Measurements from ENCODE around the gene SHC4. TPM values are rescaled to one million over a fixed set of nuclear protein-coding genes. Genes with fewer than 3 reads are reported as not detected.

The SHC4 gene
- polyA plus RNA-seq, 3 donors: 0.09 TPM; not detected in 2

DNA sequence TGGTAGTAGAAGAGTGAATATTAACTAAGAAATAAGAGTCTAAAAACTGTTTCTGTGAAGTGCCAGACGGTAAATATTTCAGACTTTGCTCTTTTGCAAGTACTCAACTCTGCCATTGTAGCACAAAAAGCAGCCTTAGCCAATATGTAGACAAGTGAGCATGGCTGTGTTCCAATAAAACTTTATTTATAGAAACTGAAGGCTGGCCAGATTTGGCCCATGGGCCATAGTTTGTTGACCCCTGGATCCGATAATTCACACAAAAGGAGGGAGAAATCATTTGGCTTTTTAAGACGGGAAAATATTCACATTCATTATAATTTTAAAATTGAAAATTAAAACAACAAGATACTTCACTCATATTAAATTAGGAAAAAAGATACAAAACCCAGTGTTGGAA is 70.4 kb downstream of the SHC4 start:
- no peak for DNase-seq
- no peak overlapping the region for H3K27ac Mint-ChIP-seq
- intact Hi-C loops (cut with micrococcal nuclease): no loop called here
- no peak overlapping the region for H3K4me3 Mint-ChIP-seq
- no peak overlapping the region for H2AFZ ChIP-seq (ENCODE audit: insufficient read depth, low read depth, low read length, poor library complexity, severe bottlenecking)
- H3K79me2 ChIP-seq (ENCODE audit: insufficient read depth, low read length): no peaks in the 10 kb centered on the region
- no peaks in the 10 kb centered on the region for H4K20me1 ChIP-seq (ENCODE audit: insufficient read depth, low read length)
- no peaks in the 10 kb centered on the region for H3K9me3 ChIP-seq (replicated peaks in 1 of 2; ENCODE audit: control insufficient read depth in 1 of 2, insufficient read depth in 1 of 2, low read length in 2 of 2)
- H3K27me3 Mint-ChIP-seq (ENCODE audit: low read depth in 3 of 3): peaks cover 5 to 25% (median 12%) of the 10 kb centered on the region in 3 donors
- H3K27ac ChIP-seq (ENCODE audit: low read depth in 1 of 2, low read length in 2 of 2): no peak overlapping the region
- no peak overlapping the region for H3K4me2 ChIP-seq (replicated peaks; ENCODE audit: extremely low read depth, low read length, poor library complexity, severe bottlenecking)
- H3K4me1 Mint-ChIP-seq: peaks cover 3% of the 10 kb centered on the region
- no CpG with 5 or more reads among the region's 3 CpGs for WGBS (ENCODE audit: insufficient coverage)
- H3K4me1 ChIP-seq (ENCODE audit: control insufficient read depth in 1 of 2, insufficient read depth in 2 of 2, low read length in 2 of 2): no peaks in the 10 kb centered on the region
- TF ChIP-seq, protein P1, sequence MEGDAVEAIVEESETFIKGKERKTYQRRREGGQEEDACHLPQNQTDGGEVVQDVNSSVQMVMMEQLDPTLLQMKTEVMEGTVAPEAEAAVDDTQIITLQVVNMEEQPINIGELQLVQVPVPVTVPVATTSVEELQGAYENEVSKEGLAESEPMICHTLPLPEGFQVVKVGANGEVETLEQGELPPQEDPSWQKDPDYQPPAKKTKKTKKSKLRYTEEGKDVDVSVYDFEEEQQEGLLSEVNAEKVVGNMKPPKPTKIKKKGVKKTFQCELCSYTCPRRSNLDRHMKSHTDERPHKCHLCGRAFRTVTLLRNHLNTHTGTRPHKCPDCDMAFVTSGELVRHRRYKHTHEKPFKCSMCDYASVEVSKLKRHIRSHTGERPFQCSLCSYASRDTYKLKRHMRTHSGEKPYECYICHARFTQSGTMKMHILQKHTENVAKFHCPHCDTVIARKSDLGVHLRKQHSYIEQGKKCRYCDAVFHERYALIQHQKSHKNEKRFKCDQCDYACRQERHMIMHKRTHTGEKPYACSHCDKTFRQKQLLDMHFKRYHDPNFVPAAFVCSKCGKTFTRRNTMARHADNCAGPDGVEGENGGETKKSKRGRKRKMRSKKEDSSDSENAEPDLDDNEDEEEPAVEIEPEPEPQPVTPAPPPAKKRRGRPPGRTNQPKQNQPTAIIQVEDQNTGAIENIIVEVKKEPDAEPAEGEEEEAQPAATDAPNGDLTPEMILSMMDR (IDR thresholded peaks at IDR 0.05): no peak
- H3K27me3 ChIP-seq (ENCODE audit: control insufficient read depth in 2 of 2, insufficient read depth in 2 of 2, low read length in 2 of 2): peaks cover 0 to 1% of the 10 kb centered on the region in 2 donors
- no peak overlapping the region for H3K4me3 ChIP-seq (replicated peaks in 1 of 3; ENCODE audit: low read depth in 2 of 3, low read length in 3 of 3)
- H3K9ac ChIP-seq (ENCODE audit: insufficient read depth, low read length, poor library complexity, severe bottlenecking): no peak overlapping the region
- H3K36me3 Mint-ChIP-seq: no peaks in the 10 kb centered on the region
- H3K36me3 ChIP-seq (replicated peaks in 1 of 2; ENCODE audit: control insufficient read depth in 1 of 2, insufficient read depth in 2 of 2, low read length in 2 of 2): no peaks in the 10 kb centered on the region
- peaks cover 0 to 1% (median 0%) of the 10 kb centered on the region in 7 donors for H3K9me3 Mint-ChIP-seq

DNA sequence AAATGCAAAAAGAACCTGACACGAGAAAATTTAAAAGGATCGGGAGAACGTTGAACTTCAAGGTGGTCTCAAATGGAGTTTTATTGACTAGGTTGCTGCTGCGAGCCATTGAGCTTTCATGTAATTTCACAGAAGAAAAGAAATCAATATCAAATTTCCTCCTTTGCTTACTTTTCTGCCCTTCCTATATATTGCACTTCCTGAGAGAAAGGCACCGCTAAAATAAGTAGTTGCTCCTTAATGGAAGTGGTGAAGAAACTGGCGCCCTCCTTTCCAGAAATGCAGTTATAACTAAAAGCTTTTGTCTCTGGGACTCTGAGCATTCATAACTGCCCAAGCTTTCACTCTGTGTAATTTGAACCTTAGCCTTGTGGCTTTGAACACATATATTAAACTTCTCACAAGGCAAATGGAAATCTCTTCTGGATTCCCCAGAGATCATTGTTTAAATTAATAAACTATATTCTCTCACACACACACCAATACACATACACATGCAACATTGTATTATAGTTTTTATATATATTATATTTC is 72.4 kb downstream of the SHC4 start:
- Histone ChIP-seq H3K9ac (ENCODE audit: insufficient read depth, low read length, poor library complexity, severe bottlenecking) (no peak overlapping the region), H3K4me1 (ENCODE audit: control insufficient read depth in 1 of 2, insufficient read depth in 2 of 2, low read length in 2 of 2) (no peaks in the 10 kb centered on the region), H3K36me3 (replicated peaks in 1 of 2; ENCODE audit: control insufficient read depth in 1 of 2, insufficient read depth in 2 of 2, low read length in 2 of 2) (no peaks in the 10 kb centered on the region), H3K27me3 (ENCODE audit: control insufficient read depth in 2 of 2, insufficient read depth in 2 of 2, low read length in 2 of 2) (no peaks in the 10 kb centered on the region), H3K4me2 (replicated peaks; ENCODE audit: extremely low read depth, low read length, poor library complexity, severe bottlenecking) (no peak overlapping the region), H3K9me3 (replicated peaks in 1 of 2; ENCODE audit: control insufficient read depth in 1 of 2, insufficient read depth in 1 of 2, low read length in 2 of 2) (no peaks in the 10 kb centered on the region), H3K79me2 (ENCODE audit: insufficient read depth, low read length) (no peaks in the 10 kb centered on the region), H3K27ac (ENCODE audit: low read depth in 1 of 2, low read length in 2 of 2) (no peak overlapping the region), H2AFZ (ENCODE audit: insufficient read depth, low read depth, low read length, poor library complexity, severe bottlenecking) (no peak overlapping the region), H4K20me1 (ENCODE audit: insufficient read depth, low read length) (no peaks in the 10 kb centered on the region), H3K4me3 (replicated peaks in 1 of 3; ENCODE audit: low read depth in 2 of 3, low read length in 3 of 3) (no peak overlapping the region)
- H3K4me3 Mint-ChIP-seq: no peak overlapping the region
- peaks cover 3 to 12% (median 5%) of the 10 kb centered on the region in 3 donors for H3K27me3 Mint-ChIP-seq (ENCODE audit: low read depth in 3 of 3)
- WGBS (ENCODE audit: insufficient coverage): no CpG with 5 or more reads among the region's 6 CpGs
- H3K36me3 Mint-ChIP-seq: no peaks in the 10 kb centered on the region
- intact Hi-C loops (cut with micrococcal nuclease): no loop called here
- no peak for DNase-seq
- TF ChIP-seq, protein P1 (IDR thresholded peaks at IDR 0.05): no peak
- H3K27ac Mint-ChIP-seq: no peak overlapping the region
- no peaks in the 10 kb centered on the region for H3K4me1 Mint-ChIP-seq
- peaks cover 0 to 1% (median 0%) of the 10 kb centered on the region in 7 donors for H3K9me3 Mint-ChIP-seq

All from CD14-positive monocyte (primary cell).